ENCODE measurements around the gene TCP1. TPM values are rescaled to one million over a fixed set of nuclear protein-coding genes. Genes with fewer than 3 reads are reported as not detected.
"Not testable (repeated sequence)": the region's sequence is repeated elsewhere in the genome, so short reads cannot be mapped to it uniquely, and the experiment has no call there.

Gene TCP1
- total RNA-seq, 1 donor from 2014 or later: 131 TPM

DNA sequence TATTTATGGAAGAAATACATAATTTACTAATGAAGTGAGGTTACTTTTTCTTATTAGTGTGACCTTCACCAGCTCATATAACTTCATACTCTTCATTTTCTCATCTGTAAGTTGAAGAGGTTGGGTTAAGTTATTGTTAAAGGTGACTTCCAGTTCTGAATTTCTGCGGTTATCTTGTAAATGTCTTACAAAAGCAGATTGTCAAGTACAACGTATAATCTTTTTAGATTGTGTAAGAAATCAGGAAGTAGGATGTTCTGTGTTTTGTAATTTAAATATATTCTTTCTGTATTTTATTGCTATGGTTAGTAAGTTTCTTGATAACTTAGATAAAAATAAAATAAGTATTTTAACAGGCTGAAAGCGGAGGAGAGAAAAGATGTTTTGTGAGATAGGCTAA is 50.1 kb downstream of the TCP1 start:
- no peak for DNase-seq (ENCODE audit: low spot score)

DNA sequence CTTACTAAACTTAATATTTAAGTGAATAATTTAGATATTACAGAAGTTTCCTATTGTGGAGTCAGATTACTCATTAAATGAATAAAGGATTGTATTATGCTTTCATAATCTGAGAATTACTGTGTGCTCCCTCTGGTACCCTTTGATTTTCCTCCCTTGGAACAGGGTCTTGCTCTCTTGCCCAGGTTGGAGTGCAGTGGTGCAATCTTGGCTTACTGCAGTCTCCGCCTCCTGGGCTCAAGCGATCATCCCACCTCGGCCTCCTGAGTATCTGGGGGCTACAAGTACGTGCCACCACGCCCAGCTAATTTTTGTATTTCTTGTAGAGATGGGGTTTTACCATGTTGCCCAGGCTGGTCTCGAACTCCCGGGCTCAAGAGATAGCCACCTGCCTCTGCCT is 52.5 kb downstream of the TCP1 start:
- DNase-seq (ENCODE audit: low spot score): no peak

DNA sequence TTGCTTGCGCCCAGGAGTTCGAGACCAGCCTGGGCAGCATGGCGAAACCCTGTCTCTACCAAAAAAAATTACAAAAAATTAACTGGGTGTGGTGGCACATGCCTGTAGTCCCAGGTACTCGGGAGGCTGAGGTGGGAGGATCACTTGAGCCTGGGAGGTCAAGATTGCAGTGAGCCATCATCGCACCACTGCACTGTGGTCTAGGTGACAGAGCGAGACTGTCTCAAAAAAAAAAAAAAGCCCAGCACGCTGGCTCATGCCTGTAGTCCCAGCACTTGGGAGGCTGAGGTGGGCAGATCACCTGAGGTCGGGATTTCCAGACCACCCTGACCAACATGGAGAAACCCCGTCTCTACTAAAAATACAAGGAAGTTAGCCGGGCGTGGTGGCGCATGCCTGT is 56.0 kb downstream of the TCP1 start:
- not testable (repeated sequence) for DNase-seq (ENCODE audit: low spot score)

DNA sequence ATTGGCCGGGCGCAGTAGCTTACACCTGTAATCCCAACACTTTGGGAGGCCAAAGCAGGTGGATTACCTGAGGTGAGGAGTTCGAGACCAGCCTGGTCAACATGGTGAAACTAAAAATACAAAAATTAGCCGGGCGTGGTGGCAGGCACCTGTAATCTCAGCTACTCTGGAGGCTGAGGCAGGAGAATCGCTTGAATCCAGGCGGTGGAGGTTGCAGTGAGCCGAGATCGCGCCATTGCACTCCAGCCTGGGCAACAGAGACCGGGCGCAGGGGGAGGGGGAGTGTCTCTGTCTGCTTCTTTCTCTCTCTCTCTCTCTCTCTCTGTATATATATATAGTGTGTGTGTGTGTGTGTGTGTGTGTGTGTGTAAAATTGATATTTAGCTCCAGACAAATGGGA is 56.9 kb downstream of the TCP1 start:
- not testable (repeated sequence) for DNase-seq (ENCODE audit: low spot score)

DNA sequence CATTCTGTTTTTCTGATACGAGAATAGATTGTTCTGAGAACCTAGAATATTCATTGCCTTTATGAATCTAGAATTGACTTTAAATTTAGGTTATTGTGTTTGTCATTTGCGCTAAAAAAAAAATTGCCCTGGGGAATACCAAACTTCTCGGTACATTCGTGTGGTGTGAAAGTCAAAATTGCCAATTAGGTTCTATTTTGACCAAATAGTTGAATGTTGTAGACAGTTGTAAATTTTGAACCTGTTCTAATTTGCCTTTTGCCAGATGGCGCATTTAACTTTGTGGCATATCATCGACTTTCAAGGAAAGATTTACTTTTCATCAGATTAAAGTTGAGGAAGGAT is 59.1 kb downstream of the TCP1 start:
- no peak for DNase-seq (ENCODE audit: low spot score)

DNA sequence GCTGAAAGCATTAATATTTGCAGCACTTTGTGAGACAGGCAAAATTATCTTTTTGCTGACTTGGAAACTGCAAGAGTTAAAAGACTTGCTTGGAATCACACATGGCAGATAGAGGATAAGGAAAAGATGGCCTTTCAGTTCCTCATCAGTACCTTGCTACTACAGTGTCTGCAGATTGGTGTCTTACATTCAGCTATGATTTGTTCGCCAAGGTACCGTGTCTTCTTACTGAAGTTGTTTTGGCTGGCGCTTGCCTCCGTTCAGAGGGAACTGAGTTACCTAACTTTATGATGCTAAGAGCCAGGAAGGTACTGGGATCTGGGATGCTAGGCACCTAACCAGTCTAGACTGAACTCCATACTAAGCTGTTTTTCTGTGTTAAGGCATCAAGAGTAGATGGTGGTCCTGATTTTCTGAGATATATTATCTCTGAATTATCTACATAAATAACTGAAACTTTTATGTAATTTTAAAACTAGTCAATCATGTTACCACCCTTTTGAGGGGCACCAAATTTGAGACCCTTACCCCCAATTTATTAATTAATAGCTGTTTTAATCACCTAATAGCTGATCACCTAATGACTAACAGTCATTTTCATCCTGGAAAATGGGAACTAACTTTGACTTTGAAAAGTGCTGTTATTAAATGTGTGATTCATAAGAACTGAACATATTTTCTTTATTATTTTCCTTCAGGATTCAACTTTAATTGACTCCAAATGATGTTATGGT is 59.6 kb downstream of the TCP1 start:
- DNase-seq (ENCODE audit: low spot score): no peak

DNA sequence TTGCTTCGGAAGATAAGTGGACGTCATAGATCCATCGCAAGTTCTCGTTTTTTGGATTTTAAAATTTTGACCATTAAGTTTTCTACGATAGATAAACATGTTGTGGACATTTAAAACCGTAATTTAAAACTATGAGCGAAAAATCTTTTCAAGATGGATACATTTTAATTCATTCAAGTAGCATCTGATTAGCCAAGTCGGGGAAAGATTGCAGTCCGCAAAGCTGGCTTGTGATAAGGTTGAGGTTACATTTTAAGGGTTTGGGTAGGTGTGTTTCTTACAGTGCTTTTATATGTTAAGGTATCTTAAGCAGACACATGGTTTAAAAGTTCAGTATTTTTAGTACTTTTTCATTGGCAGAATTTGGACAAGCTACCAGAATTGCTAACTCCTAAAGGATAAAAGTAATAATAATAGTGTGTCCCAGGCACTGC is 60.9 kb downstream of the TCP1 start:
- DNase-seq (ENCODE audit: low spot score): no peak

Other genes with a start within 250 kb of the TCP1 start
- 189 TPM for gene SOD2, start 96.4 kb downstream of the TCP1 start, total RNA-seq
- gene WTAP, start 62.1 kb downstream of the TCP1 start, total RNA-seq: 75.4 TPM
- 69.3 TPM for gene ACAT2, start 27.6 kb downstream of the TCP1 start, total RNA-seq
- gene MRPL18, start 865 bp upstream of the TCP1 start, total RNA-seq: 62.6 TPM
- 0.23 TPM for gene PNLDC1, start 10.7 kb upstream of the TCP1 start, total RNA-seq
- gene MAS1, start 101.4 kb upstream of the TCP1 start, total RNA-seq: not detected
- 98.5 TPM for gene IGF2R, start 179.5 kb upstream of the TCP1 start, total RNA-seq